Measurements from ENCODE around the gene GTF3C2.
"Not testable (repeated sequence)": the region's sequence is repeated elsewhere in the genome, so short reads cannot be mapped to it uniquely, and the experiment has no call there.

Gene GTF3C2

GRCh38 chr2:27370816-27371620, 14.5 kb upstream of the GTF3C2 start:
- peak; percentile 26 for DNase-seq

DNA sequence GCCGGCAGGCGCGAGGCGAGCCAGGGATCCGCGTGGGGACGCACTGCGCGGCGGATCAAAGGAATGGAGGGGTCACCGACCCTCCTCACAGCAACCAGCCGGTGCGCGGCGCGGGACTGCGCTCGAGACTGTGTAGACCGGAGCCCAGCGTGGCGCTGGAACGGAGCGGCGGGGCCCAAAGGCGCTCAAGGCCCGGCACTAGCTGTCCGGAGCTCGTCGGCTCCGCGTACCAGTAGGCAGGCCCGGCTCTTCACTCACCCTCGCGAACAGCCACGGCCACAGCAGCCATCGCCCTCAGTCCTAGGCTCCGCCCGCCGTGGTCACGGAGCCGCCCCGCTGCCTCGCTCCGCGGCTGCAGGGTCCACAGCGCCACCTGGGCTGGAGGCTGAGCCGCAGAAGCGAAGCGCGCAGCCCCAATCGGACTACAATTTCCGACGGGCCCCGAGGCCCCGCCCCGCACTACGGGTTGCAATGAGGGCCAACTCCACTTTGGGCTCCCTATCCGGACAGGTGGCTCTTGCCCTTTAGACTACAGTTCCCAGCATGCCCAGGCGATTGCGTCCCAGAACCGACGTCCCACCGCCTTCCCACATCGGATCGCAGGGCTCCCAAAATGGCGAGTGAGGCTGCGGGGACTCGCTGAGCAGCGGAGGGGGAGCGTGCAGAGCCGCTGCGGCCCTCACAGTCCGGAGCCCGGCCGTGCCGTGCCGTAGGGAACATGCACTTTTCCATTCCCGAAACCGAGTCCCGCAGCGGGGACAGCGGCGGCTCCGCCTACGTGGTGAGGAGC, 13.7 kb upstream of the GTF3C2 start, which contains the start of the genes EIF2B4 and SNX17:
Gene EIF2B4 (minus strand): TSS at position 313 of the 790 bp plus-strand sequence. CDS start 24 bp downstream, at position 289.
Gene SNX17 (plus strand): TSS at position 591 of the 790 bp plus-strand sequence. CDS start 128 bp downstream, at position 719.
- DNase-seq = peak; percentile 99

- DNase-seq = no peak
Measured at GRCh38 chr2:27369471-27370025, 13.0 kb upstream of the GTF3C2 start.

DNA sequence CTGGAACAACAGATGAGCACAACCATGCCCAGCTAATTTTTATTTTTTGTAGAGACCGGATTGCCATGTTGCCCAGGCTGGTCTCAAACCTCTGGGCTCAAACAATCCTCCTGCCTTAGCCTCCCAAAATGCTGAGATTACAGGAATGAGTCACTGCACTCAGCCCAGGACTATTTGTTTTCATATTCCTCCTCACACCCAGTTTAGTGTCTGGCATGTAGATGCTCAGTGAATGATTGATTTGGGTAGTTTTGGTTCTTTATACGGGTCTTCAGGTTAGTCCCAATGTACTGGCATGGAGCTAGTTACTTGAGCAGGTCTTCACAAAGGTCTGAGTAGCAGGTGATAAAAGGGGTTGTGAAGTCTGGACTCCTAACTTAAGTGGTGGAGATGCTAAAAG, 7.4 kb upstream of the GTF3C2 start:
- DNase-seq = no peak

DNA sequence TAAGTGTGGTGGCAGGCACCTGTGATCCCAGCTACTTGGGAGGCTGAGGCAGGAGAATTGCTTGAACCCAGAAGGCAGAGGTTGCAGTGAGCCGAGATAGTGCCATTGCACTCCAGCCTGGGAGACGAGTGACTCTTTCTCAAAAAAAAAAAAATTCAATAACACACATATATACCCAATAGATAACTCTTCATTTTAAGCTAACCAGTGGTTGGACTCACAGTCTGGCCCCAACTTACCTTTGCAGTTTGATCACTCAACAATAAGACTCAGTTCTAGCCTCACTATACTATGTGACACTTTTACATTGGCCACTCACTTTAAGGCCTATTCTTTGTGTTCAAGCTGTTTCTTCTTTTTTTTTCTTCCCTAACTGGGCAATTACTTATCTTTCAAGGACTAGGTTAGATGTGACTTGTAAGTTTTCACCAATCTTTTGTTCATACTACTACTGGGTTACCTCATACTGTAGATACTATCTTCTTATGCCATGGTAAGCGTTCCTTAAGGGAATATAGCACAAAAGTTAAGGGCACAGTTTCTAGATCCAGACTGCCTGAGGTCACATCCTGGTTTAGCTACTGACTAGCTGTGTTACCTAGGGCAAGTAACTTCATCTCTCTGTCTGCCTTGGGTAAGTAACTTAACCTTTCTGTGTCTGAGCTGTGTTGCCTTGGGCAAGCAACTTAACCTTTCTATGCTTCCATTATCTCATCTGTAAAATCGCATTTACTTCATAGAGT, 6.3 kb upstream of the GTF3C2 start:
- no peak for DNase-seq

DNA sequence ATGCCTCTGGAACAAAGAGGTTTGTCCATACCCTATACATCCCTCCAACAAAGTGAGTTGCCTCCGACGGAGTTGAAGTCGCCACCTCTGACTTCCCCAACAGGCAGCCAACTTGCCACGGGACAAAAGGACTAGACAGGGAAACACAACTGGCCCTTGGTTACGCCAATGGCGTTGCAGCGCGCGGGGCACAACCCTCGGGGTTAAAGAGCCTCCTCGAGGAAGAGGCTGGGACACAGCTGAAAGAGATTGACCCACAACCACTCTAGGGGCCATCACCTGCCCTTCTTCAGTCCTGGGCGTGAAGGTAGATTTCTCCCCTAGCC, 545 bp downstream of the GTF3C2 start:
- DNase-seq = no peak

GRCh38 chr2:27354597-27354927, 2.0 kb downstream of the GTF3C2 start:
- no peak for DNase-seq

DNA sequence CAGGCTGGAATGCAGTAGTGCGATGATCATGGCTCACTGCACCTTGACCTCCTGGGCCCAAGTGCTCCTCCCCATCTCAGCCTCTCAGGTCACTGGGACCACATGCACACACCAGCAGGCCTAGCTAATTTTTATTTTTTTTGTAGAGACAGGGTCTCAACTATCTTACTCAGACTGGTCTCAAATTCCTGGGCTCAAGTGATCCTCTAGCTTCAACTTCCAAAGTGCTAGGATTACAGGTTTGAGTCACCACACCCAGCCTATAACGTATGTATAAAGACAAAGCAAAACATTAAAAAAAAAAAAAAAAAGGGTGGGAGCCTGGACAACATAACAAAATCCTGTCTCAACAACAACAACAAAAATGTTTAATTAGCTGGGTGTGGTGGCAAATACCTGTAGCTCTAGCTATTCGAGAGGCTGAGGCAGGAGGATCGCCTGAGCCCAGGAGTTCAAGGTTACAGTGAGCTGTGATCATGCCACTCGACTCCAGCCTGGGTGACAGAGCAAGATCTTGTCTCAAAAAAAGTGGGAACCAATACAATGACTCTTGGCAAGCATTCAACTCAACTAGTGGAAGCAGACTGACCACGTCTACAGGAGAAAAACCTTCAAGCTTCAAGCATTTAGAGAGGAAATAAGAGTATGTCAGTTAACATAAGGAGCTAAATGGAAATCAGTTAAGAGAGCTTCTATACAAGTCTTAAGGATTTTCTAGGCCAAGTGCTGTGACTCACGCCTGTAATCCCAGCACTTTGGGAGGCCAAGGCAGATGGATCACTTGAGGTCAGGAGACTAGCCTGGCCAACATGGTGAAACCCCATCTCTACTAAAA, 2.6 kb downstream of the GTF3C2 start:
- DNase-seq = no peak

DNA sequence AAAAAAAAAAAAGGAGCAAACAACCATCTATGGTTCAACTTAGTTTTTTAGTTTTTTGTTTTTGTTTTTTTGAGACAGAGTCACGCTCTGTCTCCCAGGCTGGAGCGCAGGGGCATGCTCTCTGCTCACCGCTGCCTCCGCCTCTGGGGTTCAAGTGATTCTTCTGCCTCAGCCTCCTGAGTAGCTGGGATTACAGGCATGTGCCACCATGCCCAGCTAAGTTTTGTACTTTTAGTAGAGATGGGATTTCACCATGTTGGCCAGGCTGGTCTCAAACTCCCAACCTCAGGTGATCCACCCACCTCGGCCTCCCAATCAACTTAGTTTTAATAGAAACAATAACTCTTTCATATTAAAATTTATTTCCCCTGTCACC, 3.2 kb downstream of the GTF3C2 start:
- DNase-seq = not testable (repeated sequence)

DNA sequence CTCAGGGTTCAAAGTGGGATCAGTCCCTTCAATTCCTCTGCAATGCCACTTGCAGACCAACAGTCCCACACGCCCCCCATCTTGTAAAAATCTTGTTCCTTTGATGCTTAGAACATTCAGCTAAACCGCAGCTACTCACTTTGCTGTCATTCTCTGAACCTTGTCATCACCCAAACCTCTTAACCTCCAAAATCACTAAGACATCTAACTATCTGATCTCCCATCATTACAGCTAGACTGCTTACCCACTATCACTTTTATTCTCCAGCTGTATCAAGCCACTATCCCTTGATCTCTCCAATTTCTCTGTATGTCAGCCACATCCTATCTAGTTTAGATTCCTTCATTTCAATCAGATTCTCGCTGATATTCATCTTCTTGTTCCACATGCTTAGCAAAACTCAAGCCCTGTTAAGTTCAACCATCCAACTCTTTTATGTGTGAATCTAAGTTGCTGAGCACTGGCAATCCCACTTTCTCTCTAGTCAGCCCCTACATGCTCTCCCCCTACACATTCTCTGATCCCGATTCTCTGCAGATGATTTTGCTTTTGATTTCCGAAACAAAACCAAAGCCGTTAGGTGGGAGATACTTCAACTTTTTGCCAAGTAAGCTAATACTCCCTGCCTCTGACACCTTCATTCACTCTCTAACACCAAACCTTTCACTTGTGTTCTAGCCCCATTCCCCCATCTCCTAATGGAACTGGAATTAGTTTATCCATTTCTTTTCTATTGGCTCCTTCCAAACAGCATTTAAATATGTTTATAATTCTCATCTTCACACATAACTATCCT, 4.6 kb downstream of the GTF3C2 start:
- no peak for DNase-seq

DNA sequence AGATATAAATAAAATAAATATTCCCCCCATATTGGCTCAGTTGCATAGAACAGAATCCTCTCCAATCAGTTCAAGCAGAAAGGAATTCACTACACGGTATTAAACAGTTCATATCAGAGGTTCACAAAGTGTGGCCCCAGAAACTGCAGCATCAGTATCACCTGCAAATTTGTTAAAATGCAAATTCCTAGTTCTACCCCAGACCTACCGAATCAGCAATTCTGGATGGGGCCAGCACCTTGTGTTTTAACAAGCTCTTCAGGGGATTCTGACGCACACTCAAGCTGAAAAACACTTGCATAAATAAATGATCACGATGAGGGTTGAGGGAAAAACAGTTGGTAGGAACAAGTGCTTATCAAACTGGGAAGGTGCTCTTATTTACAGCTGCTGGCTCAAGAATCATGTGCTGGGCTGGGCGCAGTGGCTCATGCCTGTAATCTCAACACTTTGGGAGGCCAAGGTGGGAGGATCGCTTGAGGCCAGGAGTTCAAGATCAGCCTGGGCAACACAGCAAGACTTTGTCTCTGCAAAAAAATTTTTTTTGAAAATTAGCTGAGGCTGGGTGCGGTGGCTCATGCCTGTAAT, 6.4 kb downstream of the GTF3C2 start:
- DNase-seq = no peak

GRCh38 chr2:27347641-27348040, 8.9 kb downstream of the GTF3C2 start:
- no peak for DNase-seq

GRCh38 chr2:27336173-27336572, 20.4 kb downstream of the GTF3C2 start:
- DNase-seq = no peak

GRCh38 chr2:27335311-27335710, 21.3 kb downstream of the GTF3C2 start:
- no peak for DNase-seq

DNA sequence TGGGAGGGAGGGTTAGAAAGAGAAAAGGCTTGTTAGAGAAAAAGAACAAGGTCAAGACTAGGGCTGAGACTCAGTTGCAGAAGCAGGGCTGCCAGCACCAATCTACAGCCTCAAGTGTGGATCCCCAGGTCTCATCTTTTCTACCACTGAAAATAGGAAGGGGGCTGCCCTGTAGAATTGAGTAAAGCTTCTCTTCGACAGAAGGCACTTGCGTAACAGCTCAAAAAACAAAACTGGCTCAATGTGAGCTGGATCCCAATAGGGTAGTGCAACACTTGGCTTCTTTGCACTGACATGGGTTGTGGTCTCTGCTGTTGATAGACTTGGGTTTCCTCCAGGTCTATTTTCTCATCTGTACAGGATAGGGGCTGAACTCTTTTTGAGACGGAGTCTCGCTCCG, 31.8 kb downstream of the GTF3C2 start:
- DNase-seq = no peak

- no peak for DNase-seq
Measured at GRCh38 chr2:27323596-27324285, 32.8 kb downstream of the GTF3C2 start.

DNA sequence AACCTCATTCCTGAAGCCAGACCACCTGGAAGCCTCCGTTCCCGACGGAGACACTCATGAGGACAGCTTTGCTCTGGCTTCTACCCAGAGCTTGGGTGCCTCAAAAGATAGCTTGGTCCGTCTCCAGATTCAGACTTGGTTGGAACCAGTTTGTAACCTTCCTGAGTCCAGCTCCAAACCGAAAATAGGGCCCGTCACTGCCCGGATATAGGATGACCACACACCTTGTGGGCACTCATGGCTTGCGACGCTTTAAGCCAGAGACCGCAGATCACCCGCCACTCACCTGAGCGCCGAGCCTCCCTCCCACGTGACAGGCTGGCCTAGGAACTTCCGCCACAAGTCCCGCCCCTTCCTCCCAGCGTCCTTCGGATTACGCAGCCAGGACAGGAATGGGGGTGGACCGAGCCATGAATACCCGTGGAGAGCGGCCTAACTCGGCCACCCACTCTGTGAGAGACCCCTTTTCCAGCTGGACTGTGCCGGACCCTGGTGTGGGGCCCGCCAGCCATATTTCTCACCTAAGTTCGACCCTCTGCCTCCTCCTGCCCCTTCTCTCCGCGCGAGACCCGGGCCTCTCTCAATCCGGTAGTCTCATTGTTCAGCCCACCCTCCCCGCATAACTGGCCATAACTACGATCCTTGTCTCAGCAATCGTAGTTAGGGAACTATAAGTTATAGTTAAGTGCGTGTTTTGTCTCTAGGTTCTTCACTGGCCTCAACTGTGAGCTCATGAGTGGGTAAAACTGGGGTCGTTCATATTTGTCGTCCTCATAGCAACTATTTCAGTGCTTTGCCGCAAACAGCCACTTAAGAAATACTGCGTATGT, 33.6 kb downstream of the GTF3C2 start, which contains the start of gene MPV17:
Gene MPV17 (minus strand): TSS at position 332 of the 830 bp plus-strand sequence. CDS start 580 bp downstream, outside the sequence.
- DNase-seq = peak; percentile 87

DNA sequence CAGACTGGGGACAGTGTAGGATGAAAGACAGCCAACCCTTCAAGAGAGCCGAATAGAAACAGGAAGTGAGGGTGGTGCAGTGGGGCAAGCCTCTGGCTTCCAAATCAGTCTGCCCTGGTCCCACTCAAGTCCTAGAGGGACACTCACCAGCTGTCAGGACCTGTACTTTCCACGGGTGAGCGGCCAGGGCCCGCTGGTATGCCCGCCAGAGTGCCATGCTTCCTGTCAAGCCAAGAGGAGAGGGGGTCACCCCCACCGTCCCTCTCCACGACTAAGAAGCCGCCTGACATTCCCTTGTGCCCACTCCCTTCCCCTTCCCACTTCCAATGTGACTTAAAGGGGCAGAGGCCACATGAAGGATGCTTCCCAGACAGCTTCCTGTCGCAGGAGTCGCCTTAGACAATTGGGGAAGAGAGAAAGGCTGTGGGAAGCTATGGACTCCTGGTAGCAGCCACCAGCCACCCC, 34.2 kb downstream of the GTF3C2 start:
- no peak for DNase-seq

GRCh38 chr2:27320958-27321543, 35.5 kb downstream of the GTF3C2 start:
- no peak for DNase-seq

Measured in stimulated activated CD4-positive, alpha-beta T cell treated with anti-CD3 and anti-CD28 coated beads, Interleukin-4, amount 100 ng/mL, for 1 hour (primary cell).